GM18867 (cell line): ENCODE measurements around the gene PLLP.

ENCODE experiments used
- ATAC-seq: cut with Tn5 transposase; IDR thresholded peaks from one replicate; pipeline ENCODE4 v1.9.1; 2021; ENCODE audit warnings: mild to moderate bottlenecking, moderate library complexity; ENCODE audit not compliant: unreplicated experiment

The PLLP gene

GRCh38 chr16:57284209-57284951, at the start of gene PLLP:
Gene PLLP, minus strand, starts transcription at chr16:57284672. Its CDS starts 132 bp downstream, at chr16:57284540.
- ATAC-seq = no peak

GRCh38 chr16:57333402-57333801, 48.9 kb upstream of the PLLP start:
- ATAC-seq = no peak

- ATAC-seq = no peak
Measured at GRCh38 chr16:57331355-57331754, 46.9 kb upstream of the PLLP start.

GRCh38 chr16:57329718-57330327, 45.4 kb upstream of the PLLP start:
- no peak for ATAC-seq

- ATAC-seq = no peak
Measured at GRCh38 chr16:57325458-57325857, 41.0 kb upstream of the PLLP start.

- no peak for ATAC-seq
Measured at GRCh38 chr16:57324749-57325148, 40.3 kb upstream of the PLLP start.

GRCh38 chr16:57319646-57320045, 35.2 kb upstream of the PLLP start:
- no peak for ATAC-seq

GRCh38 chr16:57318240-57318970, 33.9 kb upstream of the PLLP start:
- ATAC-seq = no peak

- ATAC-seq = no peak
Measured at GRCh38 chr16:57316390-57317017, 32.0 kb upstream of the PLLP start.

GRCh38 chr16:57315416-57315815, 30.9 kb upstream of the PLLP start:
- ATAC-seq = no peak

GRCh38 chr16:57314161-57314785, 29.8 kb upstream of the PLLP start:
- no peak for ATAC-seq

GRCh38 chr16:57313509-57313908, 29.0 kb upstream of the PLLP start:
- ATAC-seq = no peak

- ATAC-seq = no peak
Measured at GRCh38 chr16:57310801-57311200, 26.3 kb upstream of the PLLP start.

GRCh38 chr16:57308041-57308440, 23.6 kb upstream of the PLLP start:
- ATAC-seq = no peak

GRCh38 chr16:57307365-57307764, 22.9 kb upstream of the PLLP start:
- ATAC-seq = no peak

- ATAC-seq = no peak
Measured at GRCh38 chr16:57306676-57307341, 22.3 kb upstream of the PLLP start.

- ATAC-seq = no peak
Measured at GRCh38 chr16:57305159-57305811, 20.8 kb upstream of the PLLP start.

- no peak for ATAC-seq
Measured at GRCh38 chr16:57304169-57305061, 19.9 kb upstream of the PLLP start.

GRCh38 chr16:57303910-57304168, 19.4 kb upstream of the PLLP start:
- ATAC-seq = no peak
